NT2/D1 (cell line): ENCODE measurements around the gene RASL10A.

Source experiments
- DNase-seq: peaks from one replicate; pipeline ENCODE4 v3.0.0-alpha.2; 2011; ENCODE audit warnings: low read depth, low spot score
- H3K27me3 ChIP-seq: 2 replicates; pipeline ENCODE4 v1.6.0; 2011; ENCODE audit warnings: mild to moderate bottlenecking; ENCODE audit not compliant: insufficient read length, insufficient read depth
- H3K36me3 ChIP-seq: 2 replicates; pipeline ENCODE4 v1.6.1; 2011; ENCODE audit warnings: mild to moderate bottlenecking, low read length, mixed read lengths; ENCODE audit not compliant: insufficient read depth, insufficient read length
- H3K4me1 ChIP-seq: 2 replicates; pipeline ENCODE4 v1.5.1; 2011; ENCODE audit not compliant: insufficient read depth, insufficient read length
- H3K4me3 ChIP-seq: 2 replicates; pipeline ENCODE4 v1.5.1; 2011; ENCODE audit warnings: low read depth; ENCODE audit not compliant: insufficient read length
- H3K9ac ChIP-seq: 2 replicates; pipeline ENCODE4 v1.6.0; 2011; ENCODE audit warnings: low read depth; ENCODE audit not compliant: insufficient read length
- H3K9me3 ChIP-seq: 2 replicates; pipeline ENCODE4 v1.5.1; 2011; ENCODE audit warnings: mild to moderate bottlenecking, low read length; ENCODE audit not compliant: insufficient read depth
- SUZ12 ChIP-seq: IDR thresholded peaks from 2 replicates; pipeline ENCODE4 v1.6.1; 2011; ENCODE audit not compliant: insufficient read length, insufficient read depth; ENCODE audit errors: extremely low read depth
- YY1 ChIP-seq: IDR thresholded peaks from 2 replicates; pipeline ENCODE4 v1.6.1; 2011; ENCODE audit not compliant: insufficient read length, insufficient read depth
- ZNF274 ChIP-seq: IDR thresholded peaks from 2 replicates; pipeline ENCODE4 v1.6.1; 2011; ENCODE audit warnings: mild to moderate bottlenecking, low read depth, low read length

RASL10A gene

GRCh38 chr22:29327089-29327764 is 11.7 kb upstream of the RASL10A start:
- DNase-seq: no peak

GRCh38 chr22:29326481-29326880 is 11.0 kb upstream of the RASL10A start:
- no peak overlapping the region for H3K4me3 ChIP-seq
- no peak for DNase-seq
- H3K36me3 ChIP-seq: peaks cover 52% of the 10 kb centered on the region
- H3K4me1 ChIP-seq: peaks cover 10% of the 10 kb centered on the region
- H3K9ac ChIP-seq: no peak overlapping the region
- no peaks in the 10 kb centered on the region for H3K27me3 ChIP-seq
- no peaks in the 10 kb centered on the region for H3K9me3 ChIP-seq
- TF ChIP-seq SUZ12 (no peak), ZNF274 (no peak), YY1 (no peak)

More at GRCh38 chr22:29327089-29327764, 11.7 kb upstream of the RASL10A start:
- TF ChIP-seq ZNF274: no peak
- TF ChIP-seq YY1: no peak
- TF ChIP-seq SUZ12: no peak
- Histone ChIP-seq H3K27me3 (no peaks in the 10 kb centered on the region), H3K9ac (no peak overlapping the region), H3K9me3 (no peaks in the 10 kb centered on the region), H3K4me1 (peaks cover 10% of the 10 kb centered on the region), H3K36me3 (peaks cover 56% of the 10 kb centered on the region), H3K4me3 (no peak overlapping the region)

GRCh38 chr22:29325785-29326315 is 10.4 kb upstream of the RASL10A start:
- Histone ChIP-seq H3K27me3 (no peaks in the 10 kb centered on the region), H3K9ac (no peak overlapping the region), H3K36me3 (peaks cover 46% of the 10 kb centered on the region), H3K4me1 (peaks cover 6% of the 10 kb centered on the region), H3K4me3 (no peak overlapping the region), H3K9me3 (no peaks in the 10 kb centered on the region)
- no peak for DNase-seq
- TF ChIP-seq YY1 (no peak), SUZ12 (no peak), ZNF274 (no peak)

GRCh38 chr22:29325356-29325755 is 9.9 kb upstream of the RASL10A start:
- Histone ChIP-seq H3K36me3 (peaks cover 43% of the 10 kb centered on the region), H3K9me3 (no peaks in the 10 kb centered on the region), H3K4me1 (peaks cover 2% of the 10 kb centered on the region), H3K4me3 (no peak overlapping the region), H3K27me3 (no peaks in the 10 kb centered on the region), H3K9ac (no peak overlapping the region)
- no peak for DNase-seq
- no peak for TF ChIP-seq YY1
- TF ChIP-seq SUZ12: no peak
- TF ChIP-seq ZNF274: no peak

GRCh38 chr22:29323641-29324040 is 8.1 kb upstream of the RASL10A start:
- no peaks in the 10 kb centered on the region for H3K9me3 ChIP-seq
- no peak overlapping the region for H3K4me3 ChIP-seq
- H3K27me3 ChIP-seq: no peaks in the 10 kb centered on the region
- H3K4me1 ChIP-seq: no peaks in the 10 kb centered on the region
- no peak for DNase-seq
- no peak for TF ChIP-seq SUZ12
- TF ChIP-seq YY1: no peak
- no peak for TF ChIP-seq ZNF274
- H3K36me3 ChIP-seq: peaks cover 26% of the 10 kb centered on the region
- H3K9ac ChIP-seq: no peak overlapping the region

- Histone ChIP-seq H3K36me3 (no peaks in the 10 kb centered on the region), H3K27me3 (peaks cover 13% of the 10 kb centered on the region), H3K4me1 (peaks cover 2% of the 10 kb centered on the region), H3K4me3 (no peak overlapping the region), H3K9me3 (no peaks in the 10 kb centered on the region; the same call in 1 of the 2 replicates), H3K9ac (no peak overlapping the region)
- no peak for DNase-seq
- TF ChIP-seq SUZ12 (no peak), ZNF274 (no peak), YY1 (no peak)
These were observed 5.0 kb upstream of the RASL10A start for GRCh38 chr22:29320546-29320945.

DNA sequence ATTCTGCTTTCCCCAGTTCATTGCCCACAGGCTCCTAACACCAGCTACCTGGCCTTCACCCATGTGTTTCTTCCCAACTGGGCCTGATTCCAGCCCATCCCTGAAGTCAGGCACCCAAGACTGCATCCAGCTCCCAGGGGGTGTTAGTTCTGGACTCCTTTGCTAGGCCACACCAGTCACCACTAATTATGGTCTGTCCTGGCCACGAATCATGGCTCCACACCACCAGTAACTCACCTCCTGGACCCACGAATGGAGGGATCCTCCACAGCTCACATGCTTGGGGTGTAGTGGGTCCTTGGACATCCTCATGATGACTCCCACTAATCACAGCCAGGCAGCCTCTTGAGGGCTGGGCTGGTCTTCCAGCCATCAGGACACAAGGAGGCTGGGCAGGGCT is 3.6 kb upstream of the RASL10A start:
- Histone ChIP-seq H3K36me3 (no peaks in the 10 kb centered on the region), H3K4me1 (peaks cover 2% of the 10 kb centered on the region), H3K9ac (no peak overlapping the region), H3K4me3 (no peak overlapping the region), H3K9me3 (no peaks in the 10 kb centered on the region; the same call in 1 of the 2 replicates), H3K27me3 (peaks cover 24% of the 10 kb centered on the region)
- DNase-seq: no peak
- no peak for TF ChIP-seq ZNF274
- no peak for TF ChIP-seq YY1
- no peak for TF ChIP-seq SUZ12
